Naive thymus-derived CD4-positive, alpha-beta T cell (primary cell): ENCODE results near the gene HECTD4. TPM values are rescaled to one million over a fixed set of nuclear protein-coding genes. Genes with fewer than 3 reads are reported as not detected.
"Not testable (repeated sequence)": the region's sequence is repeated elsewhere in the genome, so short reads cannot be mapped to it uniquely, and the experiment has no call there.

ENCODE experiments used
- ATAC-seq: fragments of 150-1000 bp; cut with Tn5 transposase; 2 replicates; pipeline ENCODE4 v1.10.0; 2021; ENCODE audit warnings: mild to moderate bottlenecking, moderate library complexity
- CTCF ChIA-PET: fragments of 350-600 bp; sonication (Branson Sonifier 250); formaldehyde crosslinking; loops from one replicate; lab custom pipeline; 2021; ENCODE audit warnings: antibody characterized with exemption; lab: Charles Lee
- POLR2A ChIA-PET: fragments of 350-600 bp; sonication (Branson Sonifier 250); formaldehyde crosslinking; loops from one replicate; lab custom pipeline; 2021; ENCODE audit warnings: antibody characterized with exemption, inconsistent platforms; lab: Charles Lee
- DNase-seq, 9 donors: peaks; one replicate each; pipeline versions ENCODE4 v3.0.0 to v3.0.0-alpha.2; 2020 to 2022; ENCODE audit warnings: mixed read lengths in 1 of 9
- H3K27ac ChIP-seq: one replicate; pipeline ENCODE4 v1.7.0; 2013; ENCODE audit warnings: mild to moderate bottlenecking, low read depth, low read length, moderate library complexity
- H3K27me3 ChIP-seq, 2 donors: one replicate each; pipeline ENCODE4 v1.7.0; 2013; ENCODE audit warnings: low read length in 2 of 2, mild to moderate bottlenecking in 2 of 2, moderate library complexity in 2 of 2; ENCODE audit not compliant: control insufficient read depth in 2 of 2, insufficient read depth in 2 of 2
- H3K36me3 ChIP-seq, 3 experiments: 1 replicate in 2 of 3; 2 replicates in 1 of 3; pipeline ENCODE4 v1.7.0; 2013; ENCODE audit warnings: low read length in 3 of 3, mild to moderate bottlenecking in 3 of 3, moderate library complexity in 1 of 3; ENCODE audit not compliant: insufficient read depth in 3 of 3, control insufficient read depth in 2 of 3
- H3K4me1 ChIP-seq, 2 donors: one replicate each; pipeline ENCODE4 v1.7.0; 2013; ENCODE audit warnings: low read length in 2 of 2, mild to moderate bottlenecking in 2 of 2, moderate library complexity in 1 of 2; ENCODE audit not compliant: control insufficient read depth in 2 of 2, insufficient read depth in 2 of 2
- H3K4me3 ChIP-seq: 2 replicates; pipeline ENCODE4 v1.7.0; 2013; ENCODE audit warnings: mild to moderate bottlenecking, low read length
- H3K9me3 ChIP-seq, 3 experiments: 1 replicate in 2 of 3; 2 replicates in 1 of 3; pipeline ENCODE4 v1.7.0; 2013; ENCODE audit warnings: low read length in 3 of 3; ENCODE audit not compliant: control insufficient read depth in 2 of 3
- H3K27ac Mint-ChIP-seq, 9 donors: one replicate each; pipeline ENCODE4 v1.8.0; 2020 to 2022; ENCODE audit warnings: mixed read lengths in 9 of 9, mild to moderate bottlenecking in 8 of 9, moderate library complexity in 5 of 9, inconsistent platforms in 2 of 9
- H3K27me3 Mint-ChIP-seq, 5 donors: one replicate each; pipeline ENCODE4 v1.8.0; 2021 to 2022; ENCODE audit warnings: mixed read lengths in 5 of 5, mild to moderate bottlenecking in 1 of 5
- H3K36me3 Mint-ChIP-seq, 5 donors: one replicate each; pipeline ENCODE4 v1.8.0; 2020 to 2022; ENCODE audit warnings: mixed read lengths in 5 of 5, mild to moderate bottlenecking in 3 of 5, inconsistent platforms in 1 of 5
- H3K4me1 Mint-ChIP-seq, 7 donors: one replicate each; pipeline ENCODE4 v1.8.0; 2020 to 2022; ENCODE audit warnings: mixed read lengths in 7 of 7, mild to moderate bottlenecking in 3 of 7, inconsistent platforms in 1 of 7
- H3K4me3 Mint-ChIP-seq, 10 donors: one replicate each; pipeline ENCODE4 v1.8.0; 2020 to 2022; ENCODE audit warnings: mild to moderate bottlenecking in 10 of 10, mixed read lengths in 10 of 10, moderate library complexity in 6 of 10, inconsistent platforms in 2 of 10
- H3K9me3 Mint-ChIP-seq, 11 donors: one replicate each; pipeline ENCODE4 v1.8.0; 2020 to 2022; ENCODE audit warnings: mixed read lengths in 11 of 11, mild to moderate bottlenecking in 4 of 11, inconsistent platforms in 1 of 11, moderate library complexity in 1 of 11
- intact Hi-C, 2 donors: fragments of 100-400 bp; cut with micrococcal nuclease; formaldehyde crosslinking; loops; one replicate each; pipeline ENCODE4 v1.15.1; 2023
- polyA plus RNA-seq, 2 donors: library from polyadenylated mRNA; unstranded; fragments of 300-500 nt; fragmentation: Illumina TruSeq; gene quantifications; one replicate each; pipeline ENCODE4 v1.2.3, GENCODE V29; 2021
- total RNA-seq, 6 experiments: library from RNA in 5 of 6; stranded (reverse) in 5 of 6; gene quantifications; 1 replicate in 5 of 6; 2 replicates in 1 of 6; pipeline ENCODE4 v1.2.3 and lab custom pipeline; 2021 to 2026

The HECTD4 gene
- total and polyA plus RNA-seq, 7 experiments from 2014 or later = 3.1 to 57.7 (median 47.9) TPM

GRCh38 chr12:112352921-112353320 is 29.3 kb downstream of the HECTD4 start:
- DNase-seq (no peak), ATAC-seq (no peak)
- H3K4me3 ChIP-seq = no peak overlapping the region
- H3K36me3 ChIP-seq = no peaks in the 10 kb centered on the region
- Mint-ChIP-seq H3K27ac (peak overlapping the region in 1 of 9 donors; percentile 11), H3K4me1 (peaks cover 16 to 54% (median 39%) of the 10 kb centered on the region in 7 donors), H3K9me3 (peaks cover 0 to 2% (median 0%) of the 10 kb centered on the region in 11 donors), H3K4me3 (no peak overlapping the region), H3K27me3 (no peaks in the 10 kb centered on the region), H3K36me3 (peaks cover 0 to 9% (median 0%) of the 10 kb centered on the region in 5 donors)
- no peaks in the 10 kb centered on the region for H3K27me3 ChIP-seq
- intact Hi-C loops = no loop called here
- CTCF ChIA-PET = no interaction called here
- H3K27ac ChIP-seq = no peak overlapping the region
- H3K9me3 ChIP-seq = no peaks in the 10 kb centered on the region
- POLR2A ChIA-PET = no interaction called here
- no peaks in the 10 kb centered on the region for H3K4me1 ChIP-seq

DNA sequence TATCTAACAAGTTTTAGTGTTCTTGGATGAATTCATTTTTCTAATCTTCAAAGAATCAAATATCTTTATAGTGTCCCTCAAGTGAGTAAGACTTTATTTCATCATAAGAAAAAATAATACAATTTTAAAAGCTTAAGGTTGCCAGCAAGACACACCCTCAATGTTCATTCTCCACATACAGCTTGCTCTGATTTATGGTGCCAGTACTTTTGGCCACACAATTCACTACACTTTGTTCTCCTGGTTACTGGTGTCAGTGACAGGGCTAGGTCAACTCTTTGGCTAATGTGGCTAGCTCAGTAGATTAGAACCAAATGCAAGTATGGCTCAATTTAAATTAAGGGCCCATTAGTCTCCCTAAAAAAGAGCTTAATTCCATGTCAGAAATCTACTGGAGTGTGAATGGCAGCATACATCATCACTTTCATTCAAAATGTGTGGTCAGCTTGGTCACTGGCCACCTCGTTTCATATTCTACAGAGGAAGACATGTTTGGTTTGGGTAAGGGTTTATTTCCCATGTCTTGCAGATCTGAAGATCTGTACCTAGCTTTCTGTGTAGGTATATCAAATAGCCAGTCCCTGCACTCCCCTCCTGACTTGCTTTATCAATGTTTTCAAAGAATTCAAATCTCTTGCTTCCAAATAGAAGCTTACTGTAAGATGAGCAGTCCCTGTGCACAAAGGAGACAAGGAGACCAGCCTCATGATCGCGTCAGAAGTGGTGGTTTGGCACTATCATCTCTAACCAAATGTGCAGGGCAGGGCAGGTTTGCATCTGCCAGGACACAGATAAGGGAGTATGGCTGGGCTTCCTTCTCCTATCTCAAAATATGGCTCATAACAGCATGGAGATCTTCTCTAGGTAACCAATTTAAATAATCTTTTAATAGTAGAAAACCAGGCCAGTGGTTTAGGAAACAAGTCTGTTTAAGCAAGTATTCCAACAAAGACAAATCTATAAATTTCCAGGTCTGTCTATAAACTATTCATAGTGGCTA is 31.3 kb downstream of the HECTD4 start:
- ChIA-PET POLR2A (no interaction called here), CTCF (no interaction called here)

DNA sequence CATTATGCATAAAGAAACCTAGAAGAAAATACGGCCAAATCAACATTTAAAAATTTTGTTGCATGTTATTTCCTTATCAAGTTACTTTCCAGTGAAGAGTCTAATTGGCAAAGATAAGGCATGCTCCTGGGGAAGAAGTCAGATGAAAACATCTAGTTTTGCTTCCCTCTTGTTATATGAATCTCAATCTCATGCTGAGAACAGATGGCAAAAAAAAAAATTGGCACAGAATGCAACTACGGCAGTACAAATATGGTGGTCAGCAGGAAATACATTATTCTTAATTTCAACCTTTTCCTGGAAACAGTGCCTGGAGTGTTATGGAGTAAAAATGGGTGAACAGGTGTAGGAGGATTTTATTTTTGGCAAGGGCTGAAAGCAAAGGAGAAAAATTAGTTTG is 32.8 kb downstream of the HECTD4 start:
- no peak overlapping the region for H3K27ac Mint-ChIP-seq
- ChIA-PET POLR2A (no interaction called here), CTCF (no interaction called here)
- intact Hi-C loops = no loop called here
- H3K4me1 Mint-ChIP-seq = peaks cover 14 to 61% (median 35%) of the 10 kb centered on the region in 7 donors
- Histone ChIP-seq H3K9me3 (no peaks in the 10 kb centered on the region), H3K4me1 (no peaks in the 10 kb centered on the region), H3K27me3 (no peaks in the 10 kb centered on the region), H3K36me3 (no peaks in the 10 kb centered on the region), H3K27ac (no peak overlapping the region), H3K4me3 (no peak overlapping the region)
- H3K4me3 Mint-ChIP-seq = no peak overlapping the region
- H3K36me3 Mint-ChIP-seq = peaks cover 0 to 4% (median 0%) of the 10 kb centered on the region in 5 donors
- DNase-seq = no peak
- H3K27me3 Mint-ChIP-seq = no peaks in the 10 kb centered on the region
- no peaks in the 10 kb centered on the region for H3K9me3 Mint-ChIP-seq
- no peak for ATAC-seq

More for the DNA sequence above, 31.3 kb downstream of the HECTD4 start:
- Mint-ChIP-seq H3K27ac (no peak overlapping the region), H3K36me3 (peaks cover 0 to 7% (median 0%) of the 10 kb centered on the region in 5 donors), H3K27me3 (no peaks in the 10 kb centered on the region), H3K9me3 (no peaks in the 10 kb centered on the region), H3K4me1 (peaks cover 14 to 54% (median 38%) of the 10 kb centered on the region in 7 donors), H3K4me3 (no peak overlapping the region)
- Histone ChIP-seq H3K9me3 (no peaks in the 10 kb centered on the region), H3K27ac (no peak overlapping the region), H3K4me1 (no peaks in the 10 kb centered on the region), H3K36me3 (no peaks in the 10 kb centered on the region), H3K4me3 (no peak overlapping the region), H3K27me3 (no peaks in the 10 kb centered on the region)
- intact Hi-C loops = no loop called here
- DNase-seq (no peak), ATAC-seq (no peak)

DNA sequence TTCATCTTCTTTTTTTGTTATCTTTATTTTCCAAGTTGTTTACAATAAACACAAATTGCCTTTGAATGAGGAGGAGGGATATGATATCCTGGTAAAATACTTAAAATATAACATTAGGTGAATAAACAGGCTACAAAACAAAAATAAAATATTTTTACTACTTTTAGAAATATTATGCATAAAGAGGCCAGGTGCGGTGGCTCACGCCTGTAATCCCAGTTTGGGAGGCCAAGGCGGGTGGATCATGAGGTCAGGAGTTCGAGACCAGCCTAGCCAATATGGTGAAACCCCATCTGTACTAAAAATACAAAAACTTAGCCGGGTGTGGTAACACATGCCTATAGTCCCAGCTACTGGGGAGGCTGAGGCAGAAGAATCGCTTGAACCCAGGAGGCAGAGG is 33.3 kb downstream of the HECTD4 start:
- CTCF ChIA-PET, H3K9me3 ChIP-seq, ATAC-seq, H3K27me3 ChIP-seq, H3K4me3 ChIP-seq, POLR2A ChIA-PET, H3K4me3 Mint-ChIP-seq, H3K9me3 Mint-ChIP-seq, H3K27ac ChIP-seq, DNase-seq, H3K4me1 ChIP-seq, intact Hi-C loops, H3K27ac Mint-ChIP-seq, H3K27me3 Mint-ChIP-seq, H3K36me3 Mint-ChIP-seq, H3K36me3 ChIP-seq: not testable (repeated sequence)
- peaks cover 16 to 61% (median 35%) of the 10 kb centered on the region in 7 donors for H3K4me1 Mint-ChIP-seq

DNA sequence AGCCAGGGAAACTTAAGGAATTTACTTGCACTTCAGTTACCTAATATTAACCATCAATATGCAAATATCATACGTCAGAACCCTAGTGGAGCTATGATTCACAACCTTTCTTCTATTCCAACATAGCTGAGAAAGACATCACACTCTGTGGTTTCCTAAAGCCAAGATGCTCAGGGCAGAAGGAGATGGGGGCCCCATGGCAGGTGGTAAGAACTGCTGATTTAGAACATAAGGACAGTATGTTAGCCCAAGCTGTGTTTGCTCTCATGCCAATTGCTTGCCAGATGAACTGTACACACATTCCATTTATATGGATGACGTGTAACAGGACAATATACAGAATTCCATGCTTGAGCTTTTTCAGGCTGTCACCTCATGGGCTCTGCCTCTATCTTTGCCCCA is 34.6 kb downstream of the HECTD4 start:
- Histone ChIP-seq H3K4me1 (no peaks in the 10 kb centered on the region), H3K9me3 (no peaks in the 10 kb centered on the region), H3K36me3 (no peaks in the 10 kb centered on the region), H3K4me3 (no peak overlapping the region), H3K27ac (no peak overlapping the region), H3K27me3 (no peaks in the 10 kb centered on the region)
- ChIA-PET POLR2A (no interaction called here), CTCF (no interaction called here)
- Mint-ChIP-seq H3K9me3 (no peaks in the 10 kb centered on the region), H3K4me1 (peaks cover 6 to 61% (median 35%) of the 10 kb centered on the region in 7 donors), H3K4me3 (no peak overlapping the region), H3K27ac (no peak overlapping the region), H3K36me3 (peaks cover 0 to 4% (median 0%) of the 10 kb centered on the region in 5 donors), H3K27me3 (no peaks in the 10 kb centered on the region)
- no peak for DNase-seq
- ATAC-seq = no peak
- intact Hi-C loops = no loop called here

DNA sequence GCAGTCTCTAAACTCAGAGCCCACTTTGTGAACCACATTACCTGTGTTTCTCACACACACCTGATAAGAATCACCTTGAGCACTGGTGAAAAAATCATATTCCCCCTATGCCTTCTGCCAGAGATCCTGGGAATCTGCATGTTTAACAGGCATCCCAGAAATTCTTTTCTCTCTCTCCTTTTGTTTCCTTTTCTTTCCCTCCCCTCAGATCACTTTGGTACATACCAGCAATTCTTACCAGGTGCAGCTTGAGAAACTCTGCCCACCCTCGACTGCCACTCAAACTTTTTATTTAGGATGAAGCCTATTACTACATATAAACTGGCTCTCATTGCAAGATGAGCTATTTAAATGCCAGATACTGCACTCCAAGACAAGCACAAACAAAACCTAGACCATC is 36.0 kb downstream of the HECTD4 start:
- intact Hi-C loops = no loop called here
- peaks cover 0 to 4% (median 0%) of the 10 kb centered on the region in 5 donors for H3K36me3 Mint-ChIP-seq
- ATAC-seq = no peak
- no peak overlapping the region for H3K4me3 Mint-ChIP-seq
- H3K9me3 ChIP-seq = no peaks in the 10 kb centered on the region
- H3K9me3 Mint-ChIP-seq = no peaks in the 10 kb centered on the region
- H3K4me1 ChIP-seq = no peaks in the 10 kb centered on the region
- no peak for DNase-seq
- CTCF ChIA-PET = no interaction called here
- H3K27me3 Mint-ChIP-seq = no peaks in the 10 kb centered on the region
- H3K27ac Mint-ChIP-seq = no peak overlapping the region
- H3K27me3 ChIP-seq = no peaks in the 10 kb centered on the region
- H3K4me1 Mint-ChIP-seq = peaks cover 6 to 64% (median 35%) of the 10 kb centered on the region in 7 donors
- no peaks in the 10 kb centered on the region for H3K36me3 ChIP-seq
- H3K4me3 ChIP-seq = no peak overlapping the region
- H3K27ac ChIP-seq = no peak overlapping the region
- POLR2A ChIA-PET = no interaction called here
